Measurements from ENCODE around the gene RBMX.

The RBMX gene

GRCh38 chrX:136828830-136829229 lies 51.7 kb downstream of the RBMX start:
- H2AFZ ChIP-seq (ENCODE audit: low read depth, low read length, severe bottlenecking) = no peak overlapping the region
- H3K9me3 ChIP-seq (ENCODE audit: insufficient read depth, low read length) = no peaks in the 10 kb centered on the region
- no peaks in the 10 kb centered on the region for H3K9me2 ChIP-seq (replicated peaks; ENCODE audit: insufficient read depth, low read length)
- no peak for TF ChIP-seq EZH2phosphoT487 (conservative IDR thresholded peaks at IDR 0.05; ENCODE audit: low read length)
- no peak for TF ChIP-seq CTCF (IDR thresholded peaks at IDR 0.05; ENCODE audit: insufficient read depth, low read length, poor library complexity, severe bottlenecking)
- no peak overlapping the region for H3K4me2 ChIP-seq (ENCODE audit: low read depth, low read length, poor library complexity, severe bottlenecking)
- H3K9ac ChIP-seq (ENCODE audit: low read length) = no peak overlapping the region
- H3K36me3 ChIP-seq (ENCODE audit: low read length) = no peaks in the 10 kb centered on the region
- H3K79me2 ChIP-seq (ENCODE audit: insufficient read depth, low read length) = no peaks in the 10 kb centered on the region
- H4K20me1 ChIP-seq (ENCODE audit: low read depth, low read length) = no peaks in the 10 kb centered on the region
- H3F3A ChIP-seq (ENCODE audit: insufficient read depth) = no peaks in the 10 kb centered on the region
- H3K27ac ChIP-seq (ENCODE audit: low read depth, low read length) = no peak overlapping the region
- H3K4me3 ChIP-seq (ENCODE audit: insufficient read depth, low read length, poor library complexity, severe bottlenecking) = no peak overlapping the region
- H3K27me3 ChIP-seq (ENCODE audit: low read length) = no peaks in the 10 kb centered on the region

GRCh38 chrX:136827026-136827425 lies 53.5 kb downstream of the RBMX start:
- Histone ChIP-seq H2AFZ (ENCODE audit: low read depth, low read length, severe bottlenecking) (no peak overlapping the region), H3K27ac (ENCODE audit: low read depth, low read length) (no peak overlapping the region), H3K27me3 (ENCODE audit: low read length) (no peaks in the 10 kb centered on the region), H3F3A (ENCODE audit: insufficient read depth) (no peaks in the 10 kb centered on the region), H3K9me3 (ENCODE audit: insufficient read depth, low read length) (no peaks in the 10 kb centered on the region), H3K36me3 (ENCODE audit: low read length) (no peaks in the 10 kb centered on the region), H3K9ac (ENCODE audit: low read length) (no peak overlapping the region), H3K79me2 (ENCODE audit: insufficient read depth, low read length) (no peaks in the 10 kb centered on the region), H3K4me2 (ENCODE audit: low read depth, low read length, poor library complexity, severe bottlenecking) (no peak overlapping the region), H3K9me2 (replicated peaks; ENCODE audit: insufficient read depth, low read length) (no peaks in the 10 kb centered on the region), H4K20me1 (ENCODE audit: low read depth, low read length) (no peaks in the 10 kb centered on the region), H3K4me3 (ENCODE audit: insufficient read depth, low read length, poor library complexity, severe bottlenecking) (no peak overlapping the region)
- TF ChIP-seq EZH2phosphoT487 (conservative IDR thresholded peaks at IDR 0.05; ENCODE audit: low read length) = no peak
- no peak for TF ChIP-seq CTCF (IDR thresholded peaks at IDR 0.05; ENCODE audit: insufficient read depth, low read length, poor library complexity, severe bottlenecking)

- no peak overlapping the region for H3K9ac ChIP-seq (ENCODE audit: low read length)
- no peaks in the 10 kb centered on the region for H3K79me2 ChIP-seq (ENCODE audit: insufficient read depth, low read length)
- no peaks in the 10 kb centered on the region for H3K27me3 ChIP-seq (ENCODE audit: low read length)
- H4K20me1 ChIP-seq (ENCODE audit: low read depth, low read length) = no peaks in the 10 kb centered on the region
- no peaks in the 10 kb centered on the region for H3K9me2 ChIP-seq (replicated peaks; ENCODE audit: insufficient read depth, low read length)
- no peak for TF ChIP-seq EZH2phosphoT487 (conservative IDR thresholded peaks at IDR 0.05; ENCODE audit: low read length)
- no peak for TF ChIP-seq CTCF (IDR thresholded peaks at IDR 0.05; ENCODE audit: insufficient read depth, low read length, poor library complexity, severe bottlenecking)
- no peaks in the 10 kb centered on the region for H3F3A ChIP-seq (ENCODE audit: insufficient read depth)
- H3K4me3 ChIP-seq (ENCODE audit: insufficient read depth, low read length, poor library complexity, severe bottlenecking) = no peak overlapping the region
- no peak overlapping the region for H3K27ac ChIP-seq (ENCODE audit: low read depth, low read length)
- no peaks in the 10 kb centered on the region for H3K9me3 ChIP-seq (ENCODE audit: insufficient read depth, low read length)
- no peaks in the 10 kb centered on the region for H3K36me3 ChIP-seq (ENCODE audit: low read length)
- H2AFZ ChIP-seq (ENCODE audit: low read depth, low read length, severe bottlenecking) = no peak overlapping the region
- H3K4me2 ChIP-seq (ENCODE audit: low read depth, low read length, poor library complexity, severe bottlenecking) = no peak overlapping the region
Measured at GRCh38 chrX:136825771-136826170, 54.8 kb downstream of the RBMX start.
